HepG2 (cell line): ENCODE results near the gene CDK5RAP1. TPM values are rescaled to one million over a fixed set of nuclear protein-coding genes. Genes with fewer than 3 reads are reported as not detected.
A peak's percentile ranks its signal among the peaks of the same experiment; 100 is the strongest.

Experiments
- AGO2 ChIP-seq: fragments of 200-400 bp; formaldehyde crosslinking; optimal IDR thresholded peaks from 2 replicates; pipeline ENCODE3; 2017; ENCODE audit warnings: mild to moderate bottlenecking, low read depth, low read length, moderate library complexity
- CEBPG ChIP-seq: IDR thresholded peaks from 2 replicates; pipeline ENCODE4 v1.6.1; 2016
- CHD4 ChIP-seq: fragments of 200-600 bp; sonication (generic); IDR thresholded peaks from 2 replicates; pipeline ENCODE4 v1.7.0; 2017; ENCODE audit warnings: mild to moderate bottlenecking, low read length, borderline replicate concordance
- KAT7 ChIP-seq: IDR thresholded peaks from 2 replicates; pipeline ENCODE4 v1.6.1; 2018; ENCODE audit warnings: borderline replicate concordance, missing compliant biosample characterization
- NFKB2 ChIP-seq: sonication (generic); formaldehyde crosslinking; IDR thresholded peaks from 2 replicates; pipeline ENCODE4 v1.4.0; 2020; ENCODE audit warnings: missing genetic modification reagents, borderline replicate concordance
- SKI ChIP-seq: fragments of 450-650 bp; IDR thresholded peaks from one replicate; pipeline ENCODE4 v1.6.1; 2018; ENCODE audit warnings: mild to moderate bottlenecking; ENCODE audit not compliant: partially characterized antibody
- SOX5 ChIP-seq: IDR thresholded peaks from 2 replicates; pipeline ENCODE4 v1.6.1; 2016; ENCODE audit warnings: borderline replicate concordance
- SOX6 ChIP-seq, 2 experiments: fragments of 450-650 bp in 1 of 2; sonication (generic) in 1 of 2; formaldehyde crosslinking in 1 of 2; IDR thresholded peaks; 2 replicates each; pipeline versions ENCODE4 v1.4.0 to v1.6.1; 2017 to 2020; ENCODE audit warnings: antibody characterized with exemption in 1 of 2, mild to moderate bottlenecking in 1 of 2, missing genetic modification reagents in 1 of 2
- SRSF1 ChIP-seq: fragments of 200-400 bp; formaldehyde crosslinking; optimal IDR thresholded peaks from 2 replicates; pipeline ENCODE3; 2017; ENCODE audit warnings: mild to moderate bottlenecking, low read depth, low read length, moderate library complexity
- TAF1 ChIP-seq: sonication (generic); formaldehyde crosslinking; IDR thresholded peaks from 2 replicates; pipeline ENCODE4 v1.4.0; 2020; ENCODE audit warnings: missing genetic modification reagents
- TEAD2 ChIP-seq: sonication (generic); formaldehyde crosslinking; IDR thresholded peaks from 2 replicates; pipeline ENCODE4 v1.9.0; 2021; ENCODE audit warnings: missing genetic modification reagents
- ZBTB38 ChIP-seq: sonication (generic); formaldehyde crosslinking; IDR thresholded peaks from 2 replicates; pipeline ENCODE4 v1.5.1; 2020; ENCODE audit warnings: mild to moderate bottlenecking, missing genetic modification reagents
- ZNF614 ChIP-seq: IDR thresholded peaks from 2 replicates; pipeline ENCODE4 v1.6.1; 2018; ENCODE audit warnings: missing biosample characterization, missing genetic modification reagents, inconsistent platforms, borderline replicate concordance
- polyA plus RNA-seq, 8 experiments: library from polyadenylated mRNA; depleted of rRNA in 3 of 8; stranded (reverse) in 7 of 8; unstranded in 1 of 8; fragments of >200 nt; fragmentation: Illumina TruSeq in 4 of 8; extraction: Trizol in 4 of 8; gene quantifications; 2 replicates each; pipeline versions ENCODE4 v1.2.1 to v1.2.3, GENCODE V29; 2011 to 2016; ENCODE audit warnings: low read depth in 4 of 8, missing spikeins in 1 of 8, mixed read lengths in 1 of 8; ENCODE audit not compliant: insufficient read depth in 1 of 8
- total RNA-seq, 5 experiments: library from RNA; depleted of rRNA; stranded (reverse); fragments of >200 nt; fragmentation: Illumina TruSeq; extraction: Trizol; gene quantifications; 2 replicates each; pipeline ENCODE4 v1.2.3, GENCODE V29; 2016; ENCODE audit warnings: low read depth in 1 of 5
- TF ChIP-seq, protein P1 (sequence below): sonication (generic); formaldehyde crosslinking; IDR thresholded peaks from 2 replicates; pipeline ENCODE4 v1.4.0; 2020; ENCODE audit warnings: missing genetic modification reagents, borderline replicate concordance
- TF ChIP-seq, protein P2 (sequence below): sonication (generic); formaldehyde crosslinking; IDR thresholded peaks from 2 replicates; pipeline ENCODE4 v1.9.0; 2021; ENCODE audit warnings: missing genetic modification reagents, mild to moderate bottlenecking, borderline replicate concordance
- TF ChIP-seq, protein P3 (sequence below): sonication (generic); formaldehyde crosslinking; IDR thresholded peaks from 2 replicates; pipeline ENCODE4 v1.9.0; 2022; ENCODE audit warnings: missing genetic modification reagents, mild to moderate bottlenecking, borderline replicate concordance
- TF ChIP-seq, protein P4 (sequence below): IDR thresholded peaks from 2 replicates; pipeline ENCODE4 v1.6.1; 2016; ENCODE audit warnings: low read depth, borderline replicate concordance

Gene CDK5RAP1
- total and polyA plus RNA-seq, 2 of the 13 experiments (the other 11 are each of a cell fraction or from before 2014, with no cell fraction given): 53.6 to 98.2 TPM

DNA sequence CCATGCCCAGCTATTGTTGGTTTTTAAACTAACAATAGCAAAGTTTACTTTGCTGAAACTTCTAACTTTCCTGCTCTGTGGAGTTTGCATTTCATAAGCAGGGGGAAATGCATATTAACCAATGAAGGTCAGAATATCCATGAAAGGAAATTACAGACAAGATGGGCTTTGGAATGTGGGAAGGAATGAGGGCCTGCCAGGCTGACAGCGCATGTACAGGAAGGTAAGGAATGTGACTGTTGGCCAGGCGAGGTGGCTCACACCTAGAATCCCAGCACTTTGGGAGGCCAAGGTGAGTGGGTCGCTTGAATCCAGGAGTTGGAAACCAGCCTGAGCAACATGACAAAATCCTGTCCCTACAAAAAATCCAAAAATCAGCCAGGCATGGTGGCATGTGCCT, 49.6 kb downstream of the CDK5RAP1 start (continued):
- TF ChIP-seq ZNF614 (CRISPR knock-in tag) (no peak), SKI (no peak), CHD4 (no peak), KAT7 (CRISPR knock-in tag) (no peak), SOX5 (CRISPR knock-in tag) (peak; percentile 42; the same call in 1 of the 2 replicates), NFKB2 (CRISPR knock-in tag) (0 out of 2 replicates have a peak, but pooled peaks have one; percentile 7), CEBPG (CRISPR knock-in tag) (no peak), SRSF1 (no peak), SOX6 (IDR thresholded peaks at IDR 0.05) (no peak), SOX6 (CRISPR knock-in tag; IDR thresholded peaks at IDR 0.05) (0 out of 2 replicates have a peak, but pooled peaks have one; percentile 14), TEAD2 (CRISPR knock-in tag) (no peak), AGO2 (no peak), ZBTB38 (CRISPR knock-in tag) (no peak), TAF1 (CRISPR knock-in tag) (no peak)
- TF ChIP-seq, protein P1, sequence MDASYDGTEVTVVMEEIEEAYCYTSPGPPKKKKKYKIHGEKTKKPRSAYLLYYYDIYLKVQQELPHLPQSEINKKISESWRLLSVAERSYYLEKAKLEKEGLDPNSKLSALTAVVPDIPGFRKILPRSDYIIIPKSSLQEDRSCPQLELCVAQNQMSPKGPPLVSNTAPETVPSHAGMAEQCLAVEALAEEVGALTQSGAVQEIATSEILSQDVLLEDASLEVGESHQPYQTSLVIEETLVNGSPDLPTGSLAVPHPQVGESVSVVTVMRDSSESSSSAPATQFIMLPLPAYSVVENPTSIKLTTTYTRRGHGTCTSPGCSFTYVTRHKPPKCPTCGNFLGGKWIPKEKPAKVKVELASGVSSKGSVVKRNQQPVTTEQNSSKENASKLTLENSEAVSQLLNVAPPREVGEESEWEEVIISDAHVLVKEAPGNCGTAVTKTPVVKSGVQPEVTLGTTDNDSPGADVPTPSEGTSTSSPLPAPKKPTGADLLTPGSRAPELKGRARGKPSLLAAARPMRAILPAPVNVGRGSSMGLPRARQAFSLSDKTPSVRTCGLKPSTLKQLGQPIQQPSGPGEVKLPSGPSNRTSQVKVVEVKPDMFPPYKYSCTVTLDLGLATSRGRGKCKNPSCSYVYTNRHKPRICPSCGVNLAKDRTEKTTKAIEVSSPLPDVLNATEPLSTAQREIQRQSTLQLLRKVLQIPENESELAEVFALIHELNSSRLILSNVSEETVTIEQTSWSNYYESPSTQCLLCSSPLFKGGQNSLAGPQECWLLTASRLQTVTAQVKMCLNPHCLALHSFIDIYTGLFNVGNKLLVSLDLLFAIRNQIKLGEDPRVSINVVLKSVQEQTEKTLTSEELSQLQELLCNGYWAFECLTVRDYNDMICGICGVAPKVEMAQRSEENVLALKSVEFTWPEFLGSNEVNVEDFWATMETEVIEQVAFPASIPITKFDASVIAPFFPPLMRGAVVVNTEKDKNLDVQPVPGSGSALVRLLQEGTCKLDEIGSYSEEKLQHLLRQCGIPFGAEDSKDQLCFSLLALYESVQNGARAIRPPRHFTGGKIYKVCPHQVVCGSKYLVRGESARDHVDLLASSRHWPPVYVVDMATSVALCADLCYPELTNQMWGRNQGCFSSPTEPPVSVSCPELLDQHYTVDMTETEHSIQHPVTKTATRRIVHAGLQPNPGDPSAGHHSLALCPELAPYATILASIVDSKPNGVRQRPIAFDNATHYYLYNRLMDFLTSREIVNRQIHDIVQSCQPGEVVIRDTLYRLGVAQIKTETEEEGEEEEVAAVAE (CRISPR knock-in tag): no peak
- TF ChIP-seq, protein P2, sequence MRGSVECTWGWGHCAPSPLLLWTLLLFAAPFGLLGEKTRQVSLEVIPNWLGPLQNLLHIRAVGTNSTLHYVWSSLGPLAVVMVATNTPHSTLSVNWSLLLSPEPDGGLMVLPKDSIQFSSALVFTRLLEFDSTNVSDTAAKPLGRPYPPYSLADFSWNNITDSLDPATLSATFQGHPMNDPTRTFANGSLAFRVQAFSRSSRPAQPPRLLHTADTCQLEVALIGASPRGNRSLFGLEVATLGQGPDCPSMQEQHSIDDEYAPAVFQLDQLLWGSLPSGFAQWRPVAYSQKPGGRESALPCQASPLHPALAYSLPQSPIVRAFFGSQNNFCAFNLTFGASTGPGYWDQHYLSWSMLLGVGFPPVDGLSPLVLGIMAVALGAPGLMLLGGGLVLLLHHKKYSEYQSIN (CRISPR knock-in tag): no peak
- TF ChIP-seq, protein P3, sequence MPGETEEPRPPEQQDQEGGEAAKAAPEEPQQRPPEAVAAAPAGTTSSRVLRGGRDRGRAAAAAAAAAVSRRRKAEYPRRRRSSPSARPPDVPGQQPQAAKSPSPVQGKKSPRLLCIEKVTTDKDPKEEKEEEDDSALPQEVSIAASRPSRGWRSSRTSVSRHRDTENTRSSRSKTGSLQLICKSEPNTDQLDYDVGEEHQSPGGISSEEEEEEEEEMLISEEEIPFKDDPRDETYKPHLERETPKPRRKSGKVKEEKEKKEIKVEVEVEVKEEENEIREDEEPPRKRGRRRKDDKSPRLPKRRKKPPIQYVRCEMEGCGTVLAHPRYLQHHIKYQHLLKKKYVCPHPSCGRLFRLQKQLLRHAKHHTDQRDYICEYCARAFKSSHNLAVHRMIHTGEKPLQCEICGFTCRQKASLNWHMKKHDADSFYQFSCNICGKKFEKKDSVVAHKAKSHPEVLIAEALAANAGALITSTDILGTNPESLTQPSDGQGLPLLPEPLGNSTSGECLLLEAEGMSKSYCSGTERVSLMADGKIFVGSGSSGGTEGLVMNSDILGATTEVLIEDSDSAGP: no peak
- TF ChIP-seq, protein P4, sequence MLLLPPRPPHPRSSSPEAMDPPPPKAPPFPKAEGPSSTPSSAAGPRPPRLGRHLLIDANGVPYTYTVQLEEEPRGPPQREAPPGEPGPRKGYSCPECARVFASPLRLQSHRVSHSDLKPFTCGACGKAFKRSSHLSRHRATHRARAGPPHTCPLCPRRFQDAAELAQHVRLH (CRISPR knock-in tag): no peak
